Mesenchymal stem cell (in vitro differentiated cells and primary cell): ENCODE data around the gene CA9.

Experiments used
- DNase-seq: peaks from one replicate; pipeline ENCODE4 v3.0.0-alpha.2; 2013
- H2AFZ ChIP-seq: one replicate; pipeline ENCODE4 v1.6.1; 2013; ENCODE audit warnings: low read depth, mild to moderate bottlenecking, control low read depth, inconsistent platforms, low read length, moderate library complexity
- H2AK5ac ChIP-seq: 2 replicates; pipeline ENCODE4 v1.6.1; 2013; ENCODE audit warnings: low read length, moderate library complexity, mild to moderate bottlenecking, inconsistent platforms; ENCODE audit not compliant: severe bottlenecking
- H2BK120ac ChIP-seq: one replicate; pipeline ENCODE4 v1.6.1; 2013; ENCODE audit warnings: low read depth, mild to moderate bottlenecking, inconsistent platforms, low read length, moderate library complexity
- H2BK12ac ChIP-seq, 2 experiments: one replicate each; pipeline ENCODE4 v1.6.1; 2013; ENCODE audit warnings: inconsistent platforms in 2 of 2, low read length in 2 of 2, mild to moderate bottlenecking in 2 of 2, moderate library complexity in 2 of 2, control low read depth in 1 of 2
- H2BK15ac ChIP-seq: one replicate; pipeline ENCODE4 v1.6.1; 2013; ENCODE audit warnings: mild to moderate bottlenecking, low read depth, inconsistent platforms; ENCODE audit not compliant: poor library complexity, severe bottlenecking
- H2BK5ac ChIP-seq: 2 replicates; pipeline ENCODE4 v1.6.1; 2013; ENCODE audit warnings: low read depth, mild to moderate bottlenecking, low read length, control low read depth, inconsistent platforms; ENCODE audit not compliant: poor library complexity, severe bottlenecking
- H3K14ac ChIP-seq, 2 experiments: one replicate each; pipeline ENCODE4 v1.6.1; 2013; ENCODE audit warnings: inconsistent platforms in 2 of 2, low read length in 2 of 2, control low read depth in 1 of 2, mild to moderate bottlenecking in 1 of 2, moderate library complexity in 1 of 2
- H3K18ac ChIP-seq, 2 experiments: one replicate each; pipeline ENCODE4 v1.6.1; 2013; ENCODE audit warnings: inconsistent platforms in 2 of 2, low read length in 2 of 2, control low read depth in 1 of 2, low read depth in 1 of 2, mild to moderate bottlenecking in 1 of 2
- H3K23ac ChIP-seq, 2 experiments: one replicate each; pipeline ENCODE4 v1.6.1; 2013; ENCODE audit warnings: inconsistent platforms in 2 of 2, low read length in 2 of 2, mild to moderate bottlenecking in 2 of 2, moderate library complexity in 2 of 2, control low read depth in 1 of 2
- H3K27ac ChIP-seq: 2 replicates; pipeline ENCODE4 v1.5.1; 2013; ENCODE audit warnings: mild to moderate bottlenecking, moderate library complexity, low read length, control low read depth, inconsistent platforms; ENCODE audit not compliant: poor library complexity, severe bottlenecking
- H3K27me3 ChIP-seq, 2 experiments: 2 replicates each; pipeline versions ENCODE4 v1.6.1 to v1.7.0; 2013; ENCODE audit warnings: low read length in 2 of 2, mild to moderate bottlenecking in 2 of 2, moderate library complexity in 2 of 2, control low read depth in 1 of 2, inconsistent platforms in 1 of 2; ENCODE audit not compliant: control insufficient read depth in 1 of 2, insufficient read depth in 1 of 2
- H3K36me3 ChIP-seq, 2 experiments: 2 replicates each; pipeline versions ENCODE4 v1.6.1 to v1.7.0; 2013; ENCODE audit warnings: low read length in 2 of 2, control low read depth in 1 of 2, inconsistent platforms in 1 of 2, low read depth in 1 of 2, mild to moderate bottlenecking in 1 of 2; ENCODE audit not compliant: insufficient read depth in 2 of 2, control insufficient read depth in 1 of 2
- H3K4ac ChIP-seq, 2 experiments: one replicate each; pipeline ENCODE4 v1.6.1; 2013; ENCODE audit warnings: inconsistent platforms in 2 of 2, low read length in 2 of 2, mild to moderate bottlenecking in 2 of 2, moderate library complexity in 2 of 2, control low read depth in 1 of 2, low read depth in 1 of 2
- H3K4me1 ChIP-seq: 2 replicates; pipeline ENCODE4 v1.6.1; 2013; ENCODE audit warnings: low read depth, low read length, control low read depth; ENCODE audit not compliant: control insufficient read depth, insufficient read depth
- H3K4me2 ChIP-seq: 2 replicates; pipeline ENCODE4 v1.6.1; 2013; ENCODE audit warnings: low read length, mild to moderate bottlenecking, inconsistent platforms; ENCODE audit not compliant: poor library complexity, severe bottlenecking
- H3K4me3 ChIP-seq, 2 experiments: 2 replicates each; pipeline versions ENCODE4 v1.5.1 to v1.7.0; 2013; ENCODE audit warnings: low read length in 2 of 2, mild to moderate bottlenecking in 2 of 2, control low read depth in 1 of 2, low read depth in 1 of 2; ENCODE audit not compliant: insufficient read depth in 1 of 2
- H3K79me1 ChIP-seq: replicated peaks from 2 replicates; pipeline ENCODE4 v1.6.1; 2013; ENCODE audit warnings: mild to moderate bottlenecking, control low read depth, low read length, inconsistent platforms; ENCODE audit not compliant: poor library complexity, severe bottlenecking
- H3K9ac ChIP-seq: 2 replicates; pipeline ENCODE4 v1.7.0; 2013; ENCODE audit warnings: mild to moderate bottlenecking, low read length, moderate library complexity
- H3K9me3 ChIP-seq: 2 replicates; pipeline ENCODE4 v1.7.0; 2013; ENCODE audit warnings: mild to moderate bottlenecking, low read length; ENCODE audit not compliant: control insufficient read depth
- H4K8ac ChIP-seq: one replicate; pipeline ENCODE4 v1.6.1; 2013; ENCODE audit warnings: inconsistent platforms, mild to moderate bottlenecking, low read length, moderate library complexity
- H4K91ac ChIP-seq: one replicate; pipeline ENCODE4 v1.6.1; 2013; ENCODE audit warnings: mild to moderate bottlenecking, low read length, inconsistent platforms
- WGBS: methylation state at CpG from one replicate; pipeline ENCODE4 v1.1.7; 2013; ENCODE audit warnings: mixed read lengths; 5-methylcytosine and 5-hydroxymethylcytosine counted together

Gene CA9

GRCh38 chr9:35708146-35708545, 34.4 kb downstream of the CA9 start:
- no peak overlapping the region for H3K4me3 ChIP-seq
- no peak overlapping the region for H2BK120ac ChIP-seq
- no peak overlapping the region for H2BK12ac ChIP-seq
- H3K9ac ChIP-seq = no peak overlapping the region
- WGBS = 98% methylated on average over 4 of the region's 4 CpGs
- no peak overlapping the region for H3K4me2 ChIP-seq
- H4K91ac ChIP-seq = no peak overlapping the region
- H3K23ac ChIP-seq = no peak overlapping the region
- no peak overlapping the region for H2AFZ ChIP-seq
- no peak overlapping the region for H3K14ac ChIP-seq
- no peak overlapping the region for H4K8ac ChIP-seq
- no peaks in the 10 kb centered on the region for H3K27me3 ChIP-seq
- peaks cover 61% of the 10 kb centered on the region for H3K79me1 ChIP-seq
- H2AK5ac ChIP-seq = no peak overlapping the region
- no peaks in the 10 kb centered on the region for H3K4me1 ChIP-seq
- no peak for DNase-seq
- no peak overlapping the region for H2BK15ac ChIP-seq
- no peak overlapping the region for H3K4ac ChIP-seq
- no peak overlapping the region for H3K27ac ChIP-seq
- H3K9me3 ChIP-seq = no peaks in the 10 kb centered on the region
- no peak overlapping the region for H3K18ac ChIP-seq
- H2BK5ac ChIP-seq = no peak overlapping the region
- H3K36me3 ChIP-seq = peaks cover 83 to 94% of the 10 kb centered on the region in 2 experiments

DNA sequence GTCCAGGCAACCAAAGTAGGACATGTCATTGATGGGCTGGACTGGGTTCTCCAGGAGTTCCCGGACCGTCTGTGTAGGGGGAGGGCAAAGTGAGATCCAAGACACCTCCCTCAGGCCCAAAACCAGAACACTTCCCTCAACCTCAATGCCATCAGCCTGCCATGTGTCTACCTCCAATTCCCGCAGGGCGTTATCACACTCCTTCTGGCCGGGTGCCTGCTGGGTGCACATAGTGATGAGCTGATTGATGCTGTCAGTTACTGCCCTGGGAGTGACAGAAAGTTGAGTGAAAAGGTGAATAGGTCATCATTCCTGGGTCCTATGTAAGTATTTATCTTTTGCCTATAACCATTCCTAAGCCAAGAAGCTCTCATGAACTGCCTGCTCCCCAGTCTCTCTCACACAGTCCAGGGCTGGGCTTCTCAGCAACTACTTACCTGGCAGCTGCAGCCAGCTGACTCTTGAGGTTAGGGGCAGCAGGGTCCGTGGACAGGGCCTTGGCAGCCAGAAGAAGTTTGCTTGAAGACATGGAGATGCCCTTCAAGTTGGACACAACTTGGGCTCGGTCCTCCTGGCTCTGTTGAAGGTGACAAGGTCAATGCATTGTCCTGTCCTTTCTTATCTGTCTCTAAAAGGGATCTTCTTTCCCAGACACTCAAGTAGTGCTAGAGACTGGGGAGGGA, 37.2 kb downstream of the CA9 start:
- DNase-seq = no peak
- Histone ChIP-seq H2AK5ac (no peak overlapping the region), H2BK15ac (no peak overlapping the region), H3K4me1 (peaks cover 4% of the 10 kb centered on the region), H3K27ac (no peak overlapping the region), H3K9ac (no peak overlapping the region), H3K79me1 (peaks cover 56% of the 10 kb centered on the region), H3K4ac (no peak overlapping the region), H3K18ac (no peak overlapping the region), H3K4me3 (no peak overlapping the region), H3K4me2 (no peak overlapping the region), H3K9me3 (no peaks in the 10 kb centered on the region), H2BK5ac (no peak overlapping the region), H4K91ac (no peak overlapping the region), H3K14ac (no peak overlapping the region), H3K23ac (no peak overlapping the region), H3K36me3 (peaks cover 76 to 94% of the 10 kb centered on the region in 2 experiments), H2AFZ (no peak overlapping the region), H4K8ac (no peak overlapping the region), H2BK12ac (no peak overlapping the region), H3K27me3 (no peaks in the 10 kb centered on the region), H2BK120ac (no peak overlapping the region)
- WGBS = 95% methylated on average over 7 of the region's 7 CpGs

GRCh38 chr9:35711501-35712428, 38.0 kb downstream of the CA9 start:
- Histone ChIP-seq H3K9ac (no peak overlapping the region), H3K79me1 (peaks cover 48% of the 10 kb centered on the region), H4K91ac (no peak overlapping the region), H3K4me3 (no peak overlapping the region), H2BK5ac (no peak overlapping the region), H3K27me3 (no peaks in the 10 kb centered on the region), H3K4ac (no peak overlapping the region), H4K8ac (no peak overlapping the region), H3K4me1 (peaks cover 4% of the 10 kb centered on the region), H2AK5ac (no peak overlapping the region), H3K14ac (no peak overlapping the region), H2AFZ (no peak overlapping the region), H3K9me3 (no peaks in the 10 kb centered on the region), H2BK15ac (no peak overlapping the region), H3K23ac (no peak overlapping the region), H3K36me3 (peaks cover 74 to 94% of the 10 kb centered on the region in 2 experiments), H3K27ac (no peak overlapping the region), H2BK12ac (no peak overlapping the region), H3K4me2 (no peak overlapping the region), H2BK120ac (no peak overlapping the region), H3K18ac (no peak overlapping the region)
- 97% methylated on average over 21 of the region's 21 CpGs for WGBS
- no peak for DNase-seq

DNA sequence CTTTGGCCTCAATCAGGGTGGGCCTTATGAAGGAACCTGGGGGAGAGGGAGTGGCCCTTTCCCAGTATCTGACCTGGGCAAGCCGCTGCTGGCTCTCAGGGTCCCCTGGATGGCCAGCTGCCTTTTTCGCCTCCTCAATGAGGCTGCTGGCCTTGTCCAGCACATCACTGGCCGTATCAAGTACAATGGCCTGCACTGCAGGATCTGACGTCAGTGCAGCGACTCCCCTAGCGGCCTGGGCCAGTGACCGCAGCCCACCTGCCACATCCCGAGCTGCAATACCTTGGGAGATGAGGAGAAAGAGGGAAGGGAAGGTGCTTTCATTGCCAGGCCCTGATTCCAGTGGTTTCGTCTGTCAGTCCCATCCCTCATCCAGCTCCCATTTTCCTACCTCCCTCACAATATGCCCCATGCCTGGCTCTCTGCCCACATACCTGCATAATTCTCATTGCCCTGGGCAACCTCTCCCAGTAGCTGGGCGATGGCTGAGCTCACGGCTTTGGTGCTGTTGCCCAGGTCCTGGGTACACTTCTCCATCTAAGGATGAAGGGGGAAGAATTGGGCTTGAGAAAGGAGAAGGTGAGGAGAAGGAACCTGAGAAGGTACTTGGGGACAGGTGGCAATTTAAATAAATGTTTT, 39.2 kb downstream of the CA9 start:
- Histone ChIP-seq H3K23ac (no peak overlapping the region), H3K27ac (no peak overlapping the region), H2BK5ac (no peak overlapping the region), H3K4me1 (peaks cover 7% of the 10 kb centered on the region), H3K9me3 (no peaks in the 10 kb centered on the region), H4K8ac (no peak overlapping the region), H3K79me1 (peaks cover 48% of the 10 kb centered on the region), H2AK5ac (no peak overlapping the region), H2BK15ac (no peak overlapping the region), H3K4me3 (no peak overlapping the region), H2BK120ac (no peak overlapping the region), H3K18ac (no peak overlapping the region), H2AFZ (no peak overlapping the region), H3K4me2 (no peak overlapping the region), H3K9ac (no peak overlapping the region), H3K14ac (no peak overlapping the region), H3K36me3 (peaks cover 74 to 94% of the 10 kb centered on the region in 2 experiments), H2BK12ac (no peak overlapping the region), H3K4ac (no peak overlapping the region), H4K91ac (no peak overlapping the region), H3K27me3 (no peaks in the 10 kb centered on the region)
- 95% methylated on average over 10 of the region's 11 CpGs for WGBS
- no peak for DNase-seq
